GM21381 (cell line): ENCODE measurements around the gene EBP.

Experiments
- ATAC-seq: cut with Tn5 transposase; IDR thresholded peaks from one replicate; pipeline ENCODE4 v1.9.1; 2021; ENCODE audit warnings: mild to moderate bottlenecking, moderate library complexity; ENCODE audit not compliant: unreplicated experiment

Gene EBP

GRCh38 chrX:48574270-48575266, 53.0 kb downstream of the EBP start, which contains the start of gene RBM3:
TSS of gene RBM3 (plus strand) at chrX:48574484. CDS start at chrX:48575181, 697 bp downstream.
- ATAC-seq, result peak; percentile 88

- no peak for ATAC-seq
Observed at GRCh38 chrX:48575642-48576041, 54.0 kb downstream of the EBP start.

GRCh38 chrX:48576108-48576507, 54.5 kb downstream of the EBP start:
- no peak for ATAC-seq
